GM18520 (cell line): ENCODE results near the gene RELCH.

Experiments
- ATAC-seq: cut with Tn5 transposase; IDR thresholded peaks from one replicate; pipeline ENCODE4 v1.9.1; 2021; ENCODE audit not compliant: unreplicated experiment

Gene RELCH

GRCh38 chr18:62189208-62189607 is 2.2 kb downstream of the RELCH start:
- ATAC-seq: no peak

- no peak for ATAC-seq
Observed at GRCh38 chr18:62196079-62196478, 9.0 kb downstream of the RELCH start.

- no peak for ATAC-seq
Observed at GRCh38 chr18:62196980-62197379, 9.9 kb downstream of the RELCH start.

- ATAC-seq: no peak
Observed at GRCh38 chr18:62198259-62198658, 11.2 kb downstream of the RELCH start.

- ATAC-seq: no peak
Observed at GRCh38 chr18:62199629-62200028, 12.6 kb downstream of the RELCH start.

GRCh38 chr18:62200121-62200914 is 13.3 kb downstream of the RELCH start:
- no peak for ATAC-seq

GRCh38 chr18:62201870-62202269 is 14.8 kb downstream of the RELCH start:
- no peak for ATAC-seq

GRCh38 chr18:62205824-62206223 is 18.8 kb downstream of the RELCH start:
- ATAC-seq: no peak

GRCh38 chr18:62206593-62206992 is 19.5 kb downstream of the RELCH start:
- ATAC-seq: no peak

- ATAC-seq: no peak
Observed at GRCh38 chr18:62209046-62209445, 22.0 kb downstream of the RELCH start.

GRCh38 chr18:62210138-62210537 is 23.1 kb downstream of the RELCH start:
- no peak for ATAC-seq

GRCh38 chr18:62211325-62211828 is 24.3 kb downstream of the RELCH start:
- no peak for ATAC-seq

- ATAC-seq: no peak
Observed at GRCh38 chr18:62214790-62215189, 27.7 kb downstream of the RELCH start.

GRCh38 chr18:62224229-62224628 is 37.2 kb downstream of the RELCH start:
- ATAC-seq: no peak

GRCh38 chr18:62226047-62226446 is 39.0 kb downstream of the RELCH start:
- no peak for ATAC-seq

- no peak for ATAC-seq
Observed at GRCh38 chr18:62236252-62236651, 49.2 kb downstream of the RELCH start.

GRCh38 chr18:62239475-62239874 is 52.4 kb downstream of the RELCH start:
- no peak for ATAC-seq

GRCh38 chr18:62242955-62243354 is 55.9 kb downstream of the RELCH start:
- ATAC-seq: no peak

- no peak for ATAC-seq
Observed at GRCh38 chr18:62245177-62245576, 58.1 kb downstream of the RELCH start.

- no peak for ATAC-seq
Observed at GRCh38 chr18:62245699-62246098, 58.6 kb downstream of the RELCH start.

- no peak for ATAC-seq
Observed at GRCh38 chr18:62248313-62248712, 61.3 kb downstream of the RELCH start.

- ATAC-seq: no peak
Observed at GRCh38 chr18:62249478-62250097, 62.5 kb downstream of the RELCH start.
